HG03432 (cell line): Measurements from ENCODE around the gene SCN1A.
A peak's percentile ranks its signal among the peaks of the same experiment; 100 is the strongest.
"Not testable (repeated sequence)": the region's sequence is repeated elsewhere in the genome, so short reads cannot be mapped to it uniquely, and the experiment has no call there.

ENCODE experiments used
- ATAC-seq: cut with Tn5 transposase; IDR thresholded peaks from one replicate; pipeline ENCODE4 v1.9.1; 2021; ENCODE audit warnings: mild to moderate bottlenecking, moderate library complexity; ENCODE audit not compliant: unreplicated experiment

The SCN1A gene

GRCh38 chr2:165990846-165991245 lies 137.0 kb downstream of the SCN1A start:
- no peak for ATAC-seq

- no peak for ATAC-seq
Observed at GRCh38 chr2:165989851-165990250, 138.0 kb downstream of the SCN1A start.

- no peak for ATAC-seq
Observed at GRCh38 chr2:165985120-165985519, 142.7 kb downstream of the SCN1A start.

DNA sequence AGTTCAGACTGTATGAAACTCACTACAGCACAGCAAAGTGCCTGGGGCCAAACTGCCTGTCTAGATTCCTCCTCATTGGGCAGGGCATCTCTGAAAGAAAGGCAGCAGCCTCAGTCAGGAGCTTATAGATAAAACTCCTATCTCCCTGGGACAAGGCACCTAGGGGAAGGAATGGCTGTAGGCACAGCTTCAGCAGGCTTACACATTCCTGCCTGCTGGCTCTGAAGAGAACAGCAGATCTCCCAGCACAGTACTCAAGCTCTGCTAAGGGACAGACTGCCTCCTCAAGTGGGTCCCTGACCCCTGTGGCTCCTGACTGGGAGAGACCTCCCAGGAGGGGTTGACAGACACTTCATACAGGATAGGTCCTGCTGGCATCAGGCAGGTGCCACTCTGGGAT lies 155.7 kb downstream of the SCN1A start:
- not testable (repeated sequence) for ATAC-seq

DNA sequence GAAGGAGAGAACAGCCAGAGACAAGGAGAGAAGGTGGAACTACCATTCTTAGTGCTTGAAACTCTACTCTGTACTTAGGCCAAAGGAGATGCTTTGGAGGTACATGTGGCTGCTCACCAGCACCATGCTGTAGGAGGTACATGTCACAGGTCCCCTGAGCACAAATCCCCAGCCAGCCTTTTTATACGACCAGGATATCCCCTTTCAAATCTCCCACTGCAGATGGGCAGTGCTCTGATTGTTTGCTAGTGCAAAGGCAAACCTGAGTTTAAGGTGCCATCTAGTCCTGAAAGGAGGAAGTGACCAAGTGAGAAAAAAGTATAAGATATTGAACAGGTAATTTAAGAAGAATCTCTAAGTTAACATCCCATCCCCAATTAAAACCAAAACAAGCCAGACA lies 157.2 kb downstream of the SCN1A start:
- ATAC-seq: no peak

GRCh38 chr2:165969227-165969626 lies 158.6 kb downstream of the SCN1A start:
- no peak for ATAC-seq

- no peak for ATAC-seq
Observed at GRCh38 chr2:165967746-165968145, 160.1 kb downstream of the SCN1A start.

DNA sequence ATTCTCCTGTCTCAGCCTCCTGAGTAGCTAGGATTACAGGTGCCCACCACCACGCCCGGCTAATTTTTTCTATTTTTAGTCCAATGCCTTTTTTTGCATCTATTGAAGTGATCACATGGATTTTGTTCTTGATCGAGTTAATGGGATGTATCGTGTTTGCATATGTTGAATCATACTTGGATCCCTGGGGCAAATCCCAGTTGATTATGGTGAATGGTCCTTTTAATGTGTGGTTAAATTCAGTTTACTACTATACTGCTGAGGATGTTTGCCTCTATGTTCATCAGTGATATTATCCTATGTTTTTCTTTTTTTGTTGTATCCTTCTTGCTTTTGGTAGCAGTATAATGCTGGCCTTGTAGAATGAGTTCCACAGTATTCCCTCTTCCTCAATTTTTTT lies 166.0 kb downstream of the SCN1A start:
- no peak for ATAC-seq

- no peak for ATAC-seq
Observed at GRCh38 chr2:165959371-165959770, 168.4 kb downstream of the SCN1A start.

DNA sequence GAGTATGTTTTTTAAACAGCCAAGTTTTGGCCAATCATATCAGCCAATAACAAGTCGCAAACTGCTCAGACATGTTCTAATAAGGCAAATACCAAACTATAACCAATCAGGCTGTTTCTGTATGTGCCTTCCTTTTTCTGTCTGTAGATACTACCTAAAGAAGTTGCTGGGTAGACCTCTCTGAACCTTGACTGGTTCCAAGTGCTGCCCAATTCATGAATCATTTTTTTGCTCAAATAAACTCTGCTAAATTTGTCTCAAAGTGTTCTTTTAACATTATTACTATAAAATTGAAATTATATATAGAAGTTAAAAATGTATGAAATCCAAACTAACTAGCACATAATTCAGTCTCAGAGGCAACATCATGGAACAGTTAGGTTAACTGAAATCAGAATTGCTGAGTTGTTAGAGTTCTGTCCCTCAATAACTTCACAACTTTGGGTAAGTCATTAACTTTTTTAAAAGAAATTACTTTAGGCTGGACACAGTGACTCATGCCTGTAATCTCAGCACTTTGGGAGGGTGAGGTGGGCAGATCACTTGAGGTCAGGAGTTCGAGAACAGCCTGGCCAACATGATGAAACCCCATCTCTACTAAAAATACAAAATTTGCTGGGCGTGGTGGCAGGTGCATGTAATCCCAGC lies 169.4 kb downstream of the SCN1A start:
- no peak for ATAC-seq

GRCh38 chr2:165957030-165957675 lies 170.7 kb downstream of the SCN1A start:
- no peak for ATAC-seq

DNA sequence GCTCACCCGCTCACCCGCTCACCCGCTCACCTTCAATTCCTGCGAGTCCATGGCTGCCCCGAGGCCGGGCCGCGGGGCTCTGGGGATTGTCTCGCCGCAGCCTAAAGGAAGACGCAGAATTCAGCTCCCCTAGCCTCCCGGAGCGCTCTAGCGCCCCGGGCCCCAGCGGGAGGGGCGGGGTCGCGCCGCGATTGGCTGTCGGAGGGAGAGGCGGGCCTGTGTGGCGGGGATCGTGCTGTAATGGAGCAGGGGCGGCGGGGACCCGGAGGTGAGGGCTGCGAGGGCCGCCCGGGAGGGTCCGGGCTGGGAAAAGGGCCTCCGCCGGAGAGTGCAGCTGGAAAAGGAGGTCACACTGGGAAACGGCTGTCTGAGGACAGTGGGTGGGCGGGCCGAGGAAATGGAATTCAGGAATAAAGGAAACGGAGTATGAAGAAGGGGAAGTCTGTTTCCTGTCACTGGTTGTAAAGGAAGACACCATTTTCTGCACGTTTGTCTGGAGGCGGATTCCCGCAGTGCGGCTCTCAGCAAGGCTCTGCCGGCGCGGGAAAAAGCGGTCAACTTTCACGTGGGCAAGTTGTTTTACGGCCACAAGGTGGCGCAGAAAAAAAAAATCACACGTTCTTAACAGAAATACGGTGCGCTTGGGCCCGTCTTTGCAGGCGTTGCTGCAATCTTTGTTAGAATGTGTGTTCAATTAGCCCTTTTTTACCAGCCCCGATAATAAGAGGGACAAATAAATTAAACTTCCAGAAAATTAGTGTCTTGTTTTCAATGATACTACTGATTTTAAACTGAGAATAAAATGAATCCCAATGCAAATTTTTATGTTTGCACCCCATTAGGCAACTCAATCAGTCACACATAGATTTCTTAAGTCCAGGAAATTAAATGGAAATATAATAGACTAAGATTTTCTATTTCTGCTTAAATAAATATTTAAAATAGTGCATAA lies 173.9 kb downstream of the SCN1A start, which contains the start of gene TTC21B:
Gene TTC21B (minus strand): TSS at position 122 of the 952 bp plus-strand sequence. CDS start 71 bp downstream, at position 51.
- peak; percentile 97 for ATAC-seq

DNA sequence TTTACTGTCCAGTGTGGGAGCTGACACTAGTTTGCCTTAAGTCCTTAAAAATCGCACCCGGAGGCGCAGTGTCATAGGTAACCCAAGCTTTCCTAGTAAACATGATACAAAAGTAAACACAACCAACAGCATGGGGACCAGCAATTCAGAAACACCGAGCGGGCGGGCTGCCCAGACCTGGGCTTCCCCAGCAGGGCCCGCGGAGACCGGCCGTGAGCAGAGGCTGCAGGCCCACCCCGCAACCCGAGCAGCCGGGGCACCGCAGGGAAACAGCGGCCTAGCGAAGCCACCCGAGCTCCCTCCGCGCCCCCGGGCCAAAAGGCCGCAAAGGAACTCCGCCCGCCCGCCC lies 174.5 kb downstream of the SCN1A start:
- ATAC-seq: peak; percentile 45

- no peak for ATAC-seq
Observed at GRCh38 chr2:165952741-165953211, 175.0 kb downstream of the SCN1A start.

GRCh38 chr2:165952085-165952484 lies 175.7 kb downstream of the SCN1A start:
- ATAC-seq: no peak

- no peak for ATAC-seq
Observed at GRCh38 chr2:165950438-165950837, 177.4 kb downstream of the SCN1A start.

DNA sequence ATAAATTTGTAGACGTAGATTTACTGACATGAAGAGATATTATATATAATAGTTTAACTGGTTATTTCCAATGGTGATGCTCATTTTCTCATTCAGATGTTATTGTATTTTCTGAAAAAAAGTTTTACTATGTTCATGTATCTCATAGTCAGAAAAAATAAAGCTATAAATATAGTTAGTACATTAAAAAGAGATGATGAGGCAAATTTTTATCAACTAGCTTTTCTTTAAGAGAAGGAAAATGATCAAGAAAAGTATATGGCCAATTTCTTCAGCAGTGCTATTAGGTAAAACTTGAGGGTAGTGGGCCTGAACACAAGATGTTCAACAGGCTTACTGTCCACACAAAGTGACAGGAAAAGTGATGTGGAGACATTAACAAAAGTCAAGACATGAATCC lies 186.0 kb downstream of the SCN1A start:
- no peak for ATAC-seq

- no peak for ATAC-seq
Observed at GRCh38 chr2:165938237-165938636, 189.6 kb downstream of the SCN1A start.
